Gastroesophageal sphincter (tissue), 4 donors: ENCODE measurements around the gene ITGA6. TPM values are rescaled to one million over a fixed set of nuclear protein-coding genes. Genes with fewer than 3 reads are reported as not detected.

Source experiments
- ATAC-seq: fragments of 150-250 bp; one replicate; pipeline ENCODE4 v1.9.1; 2016; ENCODE audit warnings: mild to moderate bottlenecking, moderate library complexity
- H3K27ac ChIP-seq, 4 donors: fragments of 200-600 bp; sonication (generic) in 3 of 4; 1 replicate in 3 of 4; 2 replicates in 1 of 4; pipeline ENCODE4 v1.5.1; 2016 to 2019
- H3K27me3 ChIP-seq: fragments of 200-600 bp; sonication (generic); one replicate; pipeline ENCODE4 v1.5.1; 2019
- H3K36me3 ChIP-seq, 2 donors: fragments of 200-600 bp; sonication (generic); one replicate each; pipeline ENCODE4 v1.5.1; 2019; ENCODE audit warnings: control low read depth in 1 of 2
- H3K4me1 ChIP-seq, 3 donors: fragments of 200-600 bp; sonication (generic); 1 replicate in 2 of 3; 2 replicates in 1 of 3; pipeline ENCODE4 v1.5.1; 2016 to 2019; ENCODE audit warnings: control low read depth in 2 of 3
- H3K4me3 ChIP-seq, 2 donors: fragments of 200-600 bp; sonication (generic); one replicate each; pipeline ENCODE4 v1.5.1; 2019; ENCODE audit warnings: mild to moderate bottlenecking in 1 of 2, moderate library complexity in 1 of 2
- H3K9me3 ChIP-seq, 3 donors: fragments of 200-600 bp; sonication (generic); one replicate each; pipeline ENCODE4 v1.5.1; 2017 to 2019; ENCODE audit warnings: control low read depth in 2 of 3
- CTCF ChIP-seq, 4 experiments: fragments of 200-600 bp in 2 of 4; fragments of 450-650 bp in 2 of 4; sonication (generic) in 1 of 4; IDR thresholded peaks; one replicate each; pipeline ENCODE4 v1.5.1; 2017 to 2019; ENCODE audit warnings: antibody characterized with exemption in 4 of 4, mild to moderate bottlenecking in 2 of 4, moderate library complexity in 2 of 4
- EP300 ChIP-seq: sonication (generic); formaldehyde crosslinking; IDR thresholded peaks from one replicate; pipeline ENCODE4 v1.6.1; 2017; ENCODE audit warnings: antibody characterized with exemption, mild to moderate bottlenecking
- POLR2A ChIP-seq, 2 donors: fragments of 450-650 bp; IDR thresholded peaks; one replicate each; pipeline ENCODE4 v1.6.1; 2017; ENCODE audit warnings: antibody characterized with exemption in 2 of 2, mild to moderate bottlenecking in 2 of 2, moderate library complexity in 1 of 2
- POLR2AphosphoS5 ChIP-seq: sonication (generic); formaldehyde crosslinking; IDR thresholded peaks from one replicate; pipeline ENCODE4 v1.6.1; 2017; ENCODE audit warnings: antibody characterized with exemption
- WGBS, 2 donors: methylation state at CpG; one replicate each; pipeline ENCODE4 v1.1.5; 2018; ENCODE audit warnings: low coverage in 1 of 2; 5-methylcytosine and 5-hydroxymethylcytosine counted together
- total RNA-seq, 4 donors: library from RNA; depleted of rRNA; stranded (reverse); fragments of >200 nt; gene quantifications; one replicate each; pipeline ENCODE4 v1.1.0, GENCODE V29; 2016

ITGA6 gene
- total RNA-seq, 4 donors from 2014 or later = 32.5 to 62.2 (median 48.7) TPM

GRCh38 chr2:172430027-172430426, 2.6 kb downstream of the ITGA6 start:
- H3K4me3 ChIP-seq = peak overlapping the region in 1 of 2 donors; percentile 76
- 43 to 77% methylated on average over 1 of the region's 1 CpG for WGBS, 2 donors
- H3K36me3 ChIP-seq = no peaks in the 10 kb centered on the region
- H3K27ac ChIP-seq = peak overlapping the region in 3 of 4 donors; percentile 18 to 83 (median 79)
- peaks cover 0 to 22% (median 3%) of the 10 kb centered on the region in 3 donors for H3K4me1 ChIP-seq
- no peak for ATAC-seq
- peaks cover 46% of the 10 kb centered on the region for H3K27me3 ChIP-seq
- TF ChIP-seq POLR2AphosphoS5 (no peak), EP300 (no peak), CTCF (IDR thresholded peaks at IDR 0.05) (no peak), POLR2A (IDR thresholded peaks at IDR 0.05) (no peak)
- H3K9me3 ChIP-seq = no peaks in the 10 kb centered on the region

- 74 to 97% methylated on average over 3 of the region's 3 CpGs for WGBS, 2 donors
- peak overlapping the region in 2 of 4 donors; percentile 7 to 10 for H3K27ac ChIP-seq
- no peaks in the 10 kb centered on the region for H3K9me3 ChIP-seq
- TF ChIP-seq POLR2AphosphoS5 (no peak), POLR2A (IDR thresholded peaks at IDR 0.05) (no peak)
- H3K4me3 ChIP-seq = peak overlapping the region in 1 of 2 donors; percentile 76
- H3K4me1 ChIP-seq = peaks cover 0 to 22% (median 3%) of the 10 kb centered on the region in 3 donors
- H3K27me3 ChIP-seq = peaks cover 42% of the 10 kb centered on the region
- no peak for ATAC-seq
- no peaks in the 10 kb centered on the region for H3K36me3 ChIP-seq
Measured at GRCh38 chr2:172430678-172431077, 3.3 kb downstream of the ITGA6 start.

GRCh38 chr2:172431463-172431862, 4.1 kb downstream of the ITGA6 start:
- Histone ChIP-seq H3K4me1 (peaks cover 0 to 22% (median 3%) of the 10 kb centered on the region in 3 donors), H3K36me3 (no peaks in the 10 kb centered on the region), H3K4me3 (no peak overlapping the region), H3K27me3 (peaks cover 34% of the 10 kb centered on the region), H3K27ac (peak overlapping the region in 2 of 4 donors; percentile 7 to 10), H3K9me3 (no peaks in the 10 kb centered on the region)
- TF ChIP-seq CTCF (IDR thresholded peaks at IDR 0.05) = no peak
- no peak for TF ChIP-seq POLR2AphosphoS5
- no peak for TF ChIP-seq POLR2A (IDR thresholded peaks at IDR 0.05)
- no peak for TF ChIP-seq EP300
- ATAC-seq = no peak
- WGBS, 2 donors = 49 to 50% methylated on average over 2 to 4 of the region's 4 CpGs

- Histone ChIP-seq H3K4me3 (no peak overlapping the region), H3K4me1 (peaks cover 0 to 19% (median 2%) of the 10 kb centered on the region in 3 donors), H3K36me3 (no peaks in the 10 kb centered on the region), H3K27ac (peak overlapping the region in 1 of 4 donors; percentile 17), H3K27me3 (peaks cover 29% of the 10 kb centered on the region), H3K9me3 (no peaks in the 10 kb centered on the region)
- no peak for TF ChIP-seq POLR2AphosphoS5
- TF ChIP-seq CTCF (IDR thresholded peaks at IDR 0.05) = no peak
- TF ChIP-seq POLR2A (IDR thresholded peaks at IDR 0.05) = no peak
- no peak for TF ChIP-seq EP300
- no peak for ATAC-seq
- WGBS, 2 donors = 64 to 84% methylated on average over 2 of the region's 2 CpGs
Measured at GRCh38 chr2:172431993-172432392, 4.6 kb downstream of the ITGA6 start.

- 93 to 94% methylated on average over 2 to 3 of the region's 3 CpGs for WGBS, 2 donors
- Histone ChIP-seq H3K27ac (no peak overlapping the region), H3K36me3 (no peaks in the 10 kb centered on the region), H3K9me3 (no peaks in the 10 kb centered on the region), H3K4me1 (peaks cover 0 to 11% (median 0%) of the 10 kb centered on the region in 3 donors), H3K27me3 (peaks cover 17% of the 10 kb centered on the region), H3K4me3 (no peak overlapping the region)
- TF ChIP-seq POLR2AphosphoS5 = no peak
- TF ChIP-seq POLR2A (IDR thresholded peaks at IDR 0.05) = no peak
- TF ChIP-seq EP300 = no peak
- no peak for TF ChIP-seq CTCF (IDR thresholded peaks at IDR 0.05)
- no peak for ATAC-seq
Measured at GRCh38 chr2:172433144-172433543, 5.8 kb downstream of the ITGA6 start.
